H1 (cell line): ENCODE results near the gene CACFD1.

Source experiments
- CHD2 ChIP-seq: IDR thresholded peaks from 2 replicates; pipeline ENCODE4 v1.6.1; 2012; ENCODE audit warnings: low read length, improper control_type of control experiment
- EZH2 ChIP-seq: fragments of 200-600 bp; sonication (generic); IDR thresholded peaks from 2 replicates; pipeline ENCODE4 v1.7.1; 2012; ENCODE audit warnings: low read depth, mild to moderate bottlenecking, moderate library complexity, low read length, inconsistent platforms; ENCODE audit not compliant: severe bottlenecking

DNA sequence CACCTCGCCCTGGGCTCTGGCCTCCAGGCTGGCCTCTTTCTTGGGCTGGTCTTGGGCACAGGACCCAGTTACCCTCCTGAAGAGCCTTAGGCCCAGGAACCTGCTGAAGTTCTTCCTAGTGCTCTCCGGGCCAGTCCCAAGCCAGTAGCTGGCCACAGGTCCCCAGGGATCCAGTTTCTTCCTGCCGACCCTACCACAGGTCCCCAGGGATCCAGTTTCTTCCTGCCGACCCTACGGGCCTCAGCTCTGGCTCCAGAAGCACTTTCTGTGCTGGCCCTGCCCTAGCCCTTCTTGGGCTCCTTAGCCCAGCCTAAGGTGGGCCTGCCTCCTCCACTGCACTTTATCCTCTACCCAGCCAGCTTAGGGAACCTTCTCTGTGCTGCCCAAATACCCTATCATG is 18.2 kb upstream of the CACFD1 start:
- TF ChIP-seq CHD2 = no peak
- TF ChIP-seq EZH2 = no peak
